NCI-H82 treated with DMSO at 0.1 percent for 48 hours (cell line): ENCODE measurements around the gene SFMBT2.
"Not testable (repeated sequence)": the region's sequence is repeated elsewhere in the genome, so short reads cannot be mapped to it uniquely, and the experiment has no call there.

Experiments
- DNase-seq: peaks from one replicate; lab custom pipeline; 2025; ENCODE audit not compliant: unreplicated experiment; lab: John Stamatoyannopoulos, UW

The SFMBT2 gene

GRCh38 chr10:7403620-7404019 is 7.2 kb downstream of the SFMBT2 start:
- no peak for DNase-seq

GRCh38 chr10:7401782-7402181 is 9.1 kb downstream of the SFMBT2 start:
- DNase-seq, result no peak

- DNase-seq, result no peak
Measured at GRCh38 chr10:7401156-7401555, 9.7 kb downstream of the SFMBT2 start.

GRCh38 chr10:7400068-7400715 is 10.6 kb downstream of the SFMBT2 start:
- DNase-seq, result no peak

GRCh38 chr10:7399533-7399932 is 11.3 kb downstream of the SFMBT2 start:
- DNase-seq, result no peak

GRCh38 chr10:7397049-7398035 is 13.5 kb downstream of the SFMBT2 start:
- no peak for DNase-seq

GRCh38 chr10:7392301-7392700 is 18.5 kb downstream of the SFMBT2 start:
- DNase-seq, result not testable (repeated sequence)

GRCh38 chr10:7391748-7392147 is 19.1 kb downstream of the SFMBT2 start:
- DNase-seq, result no peak

GRCh38 chr10:7390689-7391110 is 20.1 kb downstream of the SFMBT2 start:
- not testable (repeated sequence) for DNase-seq

GRCh38 chr10:7389844-7390243 is 21.0 kb downstream of the SFMBT2 start:
- DNase-seq, result no peak

- DNase-seq, result no peak
Measured at GRCh38 chr10:7389346-7389745, 21.5 kb downstream of the SFMBT2 start.

GRCh38 chr10:7388602-7389001 is 22.2 kb downstream of the SFMBT2 start:
- DNase-seq, result no peak

- DNase-seq, result not testable (repeated sequence)
Measured at GRCh38 chr10:7388149-7388548, 22.7 kb downstream of the SFMBT2 start.

GRCh38 chr10:7385114-7385513 is 25.7 kb downstream of the SFMBT2 start:
- no peak for DNase-seq

GRCh38 chr10:7383442-7383841 is 27.4 kb downstream of the SFMBT2 start:
- DNase-seq, result no peak

- no peak for DNase-seq
Measured at GRCh38 chr10:7380704-7381241, 30.1 kb downstream of the SFMBT2 start.

GRCh38 chr10:7378602-7379403 is 32.0 kb downstream of the SFMBT2 start:
- DNase-seq, result no peak

GRCh38 chr10:7377614-7378248 is 33.1 kb downstream of the SFMBT2 start:
- no peak for DNase-seq

- DNase-seq, result no peak
Measured at GRCh38 chr10:7374795-7375194, 36.0 kb downstream of the SFMBT2 start.

- DNase-seq, result no peak
Measured at GRCh38 chr10:7373039-7373438, 37.8 kb downstream of the SFMBT2 start.

GRCh38 chr10:7372504-7372903 is 38.3 kb downstream of the SFMBT2 start:
- no peak for DNase-seq
